ENCODE results near the gene COL11A2. TPM values are rescaled to one million over a fixed set of nuclear protein-coding genes. Genes with fewer than 3 reads are reported as not detected.
A peak's percentile ranks its signal among the peaks of the same experiment; 100 is the strongest.

Gene COL11A2
- polyA plus RNA-seq, 3 donors: 0.57 TPM; not detected in 2

- H2AFZ ChIP-seq (ENCODE audit: insufficient read depth, low read depth, low read length, poor library complexity, severe bottlenecking): no peak overlapping the region
- H3K9ac ChIP-seq (ENCODE audit: insufficient read depth, low read length, poor library complexity, severe bottlenecking): no peak overlapping the region
- H3K27me3 Mint-ChIP-seq (ENCODE audit: low read depth in 3 of 3): peaks cover 16 to 17% (median 16%) of the 10 kb centered on the region in 3 donors
- H3K4me3 ChIP-seq (replicated peaks in 1 of 3; ENCODE audit: low read depth in 2 of 3, low read length in 3 of 3): no peak overlapping the region
- no peak overlapping the region for H3K27ac ChIP-seq (ENCODE audit: low read depth in 1 of 2, low read length in 2 of 2)
- TF ChIP-seq CTCF (IDR thresholded peaks at IDR 0.05): no peak
- H3K4me1 ChIP-seq (ENCODE audit: control insufficient read depth in 1 of 2, insufficient read depth in 2 of 2, low read length in 2 of 2): peaks cover 17 to 24% of the 10 kb centered on the region in 2 donors
- no peak overlapping the region for H3K4me2 ChIP-seq (replicated peaks; ENCODE audit: extremely low read depth, low read length, poor library complexity, severe bottlenecking)
- H3K9me3 Mint-ChIP-seq: no peaks in the 10 kb centered on the region
- 90% methylated on average over 4 of the region's 10 CpGs for WGBS (ENCODE audit: insufficient coverage)
- H3K27ac Mint-ChIP-seq: no peak overlapping the region
- no peaks in the 10 kb centered on the region for H3K36me3 ChIP-seq (replicated peaks in 1 of 2; ENCODE audit: control insufficient read depth in 1 of 2, insufficient read depth in 2 of 2, low read length in 2 of 2)
- H3K27me3 ChIP-seq (ENCODE audit: control insufficient read depth in 2 of 2, insufficient read depth in 2 of 2, low read length in 2 of 2): no peaks in the 10 kb centered on the region
- DNase-seq: no peak
- no peaks in the 10 kb centered on the region for H3K36me3 Mint-ChIP-seq
- no peak overlapping the region for H3K4me3 Mint-ChIP-seq
- no peaks in the 10 kb centered on the region for H3K9me3 ChIP-seq (replicated peaks in 1 of 2; ENCODE audit: control insufficient read depth in 1 of 2, insufficient read depth in 1 of 2, low read length in 2 of 2)
- peaks cover 23% of the 10 kb centered on the region for H3K4me1 Mint-ChIP-seq
- no peaks in the 10 kb centered on the region for H4K20me1 ChIP-seq (ENCODE audit: insufficient read depth, low read length)
- H3K79me2 ChIP-seq (ENCODE audit: insufficient read depth, low read length): no peaks in the 10 kb centered on the region
- intact Hi-C loops (cut with micrococcal nuclease): loop anchor here (5.0 to 10.0 kb wide), 2 partner anchors 81 to 84 kb away; no protein-coding TSS in a partner anchor
Measured at GRCh38 chr6:33163540-33163939, 28.7 kb downstream of the COL11A2 start.

GRCh38 chr6:33161354-33162331 lies 30.6 kb downstream of the COL11A2 start:
- 2% methylated on average over 38 of the region's 58 CpGs for WGBS (ENCODE audit: insufficient coverage)
- Histone ChIP-seq H3K9me3 (replicated peaks in 1 of 2; ENCODE audit: control insufficient read depth in 1 of 2, insufficient read depth in 1 of 2, low read length in 2 of 2) (no peaks in the 10 kb centered on the region), H3K79me2 (ENCODE audit: insufficient read depth, low read length) (no peaks in the 10 kb centered on the region), H3K4me3 (replicated peaks in 1 of 3; ENCODE audit: low read depth in 2 of 3, low read length in 3 of 3) (peak overlapping the region; percentile 29 to 74 (median 36)), H2AFZ (ENCODE audit: insufficient read depth, low read depth, low read length, poor library complexity, severe bottlenecking) (peak overlapping the region; percentile 82), H3K9ac (ENCODE audit: insufficient read depth, low read length, poor library complexity, severe bottlenecking) (peak overlapping the region; percentile 37), H3K4me1 (ENCODE audit: control insufficient read depth in 1 of 2, insufficient read depth in 2 of 2, low read length in 2 of 2) (peaks cover 17 to 24% of the 10 kb centered on the region in 2 donors), H3K27me3 (ENCODE audit: control insufficient read depth in 2 of 2, insufficient read depth in 2 of 2, low read length in 2 of 2) (no peaks in the 10 kb centered on the region), H4K20me1 (ENCODE audit: insufficient read depth, low read length) (no peaks in the 10 kb centered on the region), H3K27ac (ENCODE audit: low read depth in 1 of 2, low read length in 2 of 2) (no peak overlapping the region), H3K4me2 (replicated peaks; ENCODE audit: extremely low read depth, low read length, poor library complexity, severe bottlenecking) (peak overlapping the region; percentile 78), H3K36me3 (replicated peaks in 1 of 2; ENCODE audit: control insufficient read depth in 1 of 2, insufficient read depth in 2 of 2, low read length in 2 of 2) (no peaks in the 10 kb centered on the region)
- no peaks in the 10 kb centered on the region for H3K9me3 Mint-ChIP-seq
- peaks cover 23% of the 10 kb centered on the region for H3K4me1 Mint-ChIP-seq
- peak overlapping the region in 6 of 7 donors; percentile 6 to 83 (median 52) for H3K27ac Mint-ChIP-seq
- peak; percentile 94 for TF ChIP-seq CTCF (IDR thresholded peaks at IDR 0.05)
- DNase-seq: peak; percentile 73 to 78 (median 77)
- peak overlapping the region; percentile 88 to 94 for H3K4me3 Mint-ChIP-seq
- intact Hi-C loops (cut with micrococcal nuclease): loop anchor here (5.0 to 10.0 kb wide), 2 partner anchors 83 to 86 kb away; no protein-coding TSS in a partner anchor
- no peaks in the 10 kb centered on the region for H3K36me3 Mint-ChIP-seq
- peaks cover 11 to 16% (median 13%) of the 10 kb centered on the region in 3 donors for H3K27me3 Mint-ChIP-seq (ENCODE audit: low read depth in 3 of 3)
